ENCODE results near the gene GNB1L.

GNB1L gene

GRCh38 chr22:19879992-19880785 lies 25.5 kb upstream of the GNB1L start:
- H2BK120ac ChIP-seq (ENCODE audit: low read depth, low read length), result peak overlapping the region; percentile 42
- peak overlapping the region; percentile 99 for H3K4ac ChIP-seq (ENCODE audit: low read length)
- WGBS, 2 donors (ENCODE audit: extremely low coverage in 2 of 2, insufficient read length in 2 of 2, insufficient replicate concordance in 1 of 2), result no CpG with 5 or more reads among the region's 34 CpGs
- peak overlapping the region; percentile 99 for H2AK5ac ChIP-seq (ENCODE audit: low read depth, low read length)
- H3K4me1 ChIP-seq (ENCODE audit: control insufficient read depth in 2 of 2, insufficient read depth in 1 of 2, low read depth in 1 of 2, low read length in 2 of 2), result peaks cover 28 to 49% of the 10 kb centered on the region in 2 donors
- H3K23ac ChIP-seq (ENCODE audit: low read depth, low read length, poor library complexity), result peak overlapping the region; percentile 4
- DNase-seq (ENCODE audit: low spot score), result no peak
- peak overlapping the region; percentile 92 for H4K8ac ChIP-seq (ENCODE audit: low read depth, low read length)
- peaks cover 15% of the 10 kb centered on the region for H3K79me1 ChIP-seq (ENCODE audit: low read depth, low read length)
- peak overlapping the region; percentile 84 for H2BK5ac ChIP-seq (ENCODE audit: low read length)
- peaks cover 0 to 3% of the 10 kb centered on the region in 2 donors for H3K36me3 ChIP-seq (replicated peaks in 1 of 2; ENCODE audit: control insufficient read depth in 2 of 2, insufficient read depth in 2 of 2, low read length in 2 of 2)
- H3K9me3 ChIP-seq (replicated peaks in 1 of 2; ENCODE audit: control insufficient read depth in 2 of 2, insufficient read depth in 1 of 2, low read depth in 1 of 2, low read length in 2 of 2), result no peaks in the 10 kb centered on the region
- H3K4me2 ChIP-seq (ENCODE audit: insufficient read depth, low read length, poor library complexity, severe bottlenecking), result peak overlapping the region; percentile 47
- peak overlapping the region; percentile 96 for H3K18ac ChIP-seq (ENCODE audit: low read length)
- H3K14ac ChIP-seq (ENCODE audit: low read length), result peak overlapping the region; percentile 65
- peak overlapping the region; percentile 91 for H2BK15ac ChIP-seq (ENCODE audit: low read length)
- H2AFZ ChIP-seq (ENCODE audit: low read length), result peak overlapping the region; percentile 81
- H2BK12ac ChIP-seq (ENCODE audit: low read length), result peak overlapping the region; percentile 99
- peak overlapping the region; percentile 92 for H3K9ac ChIP-seq (ENCODE audit: low read depth, low read length, poor library complexity)
- H3K27me3 ChIP-seq (ENCODE audit: control insufficient read depth in 3 of 3, insufficient read depth in 3 of 3, low read depth in 1 of 3, low read length in 3 of 3), result no peaks in the 10 kb centered on the region
- peak overlapping the region; percentile 81 for H4K91ac ChIP-seq (ENCODE audit: low read depth, low read length, poor library complexity)
- H3K4me3 ChIP-seq (ENCODE audit: low read length in 2 of 2), result peak overlapping the region in 1 of 2 donors; percentile 73
- peak overlapping the region; percentile 94 for H3K27ac ChIP-seq (replicated peaks; ENCODE audit: low read length)

GRCh38 chr22:19879643-19879991 lies 24.9 kb upstream of the GNB1L start:
- peak overlapping the region; percentile 99 for H3K4ac ChIP-seq (ENCODE audit: low read length)
- peak overlapping the region; percentile 91 for H2BK15ac ChIP-seq (ENCODE audit: low read length)
- H3K4me3 ChIP-seq (ENCODE audit: low read length in 2 of 2), result no peak overlapping the region
- H2AK5ac ChIP-seq (ENCODE audit: low read depth, low read length), result peak overlapping the region; percentile 99
- H3K36me3 ChIP-seq (replicated peaks in 1 of 2; ENCODE audit: control insufficient read depth in 2 of 2, insufficient read depth in 2 of 2, low read length in 2 of 2), result peaks cover 0 to 3% of the 10 kb centered on the region in 2 donors
- H3K9me3 ChIP-seq (replicated peaks in 1 of 2; ENCODE audit: control insufficient read depth in 2 of 2, insufficient read depth in 1 of 2, low read depth in 1 of 2, low read length in 2 of 2), result no peaks in the 10 kb centered on the region
- DNase-seq (ENCODE audit: low spot score), result no peak
- peak overlapping the region; percentile 99 for H2BK12ac ChIP-seq (ENCODE audit: low read length)
- H4K91ac ChIP-seq (ENCODE audit: low read depth, low read length, poor library complexity), result peak overlapping the region; percentile 81
- WGBS, 2 donors (ENCODE audit: extremely low coverage in 2 of 2, insufficient read length in 2 of 2, insufficient replicate concordance in 1 of 2), result no CpG with 5 or more reads among the region's 4 CpGs
- H2BK5ac ChIP-seq (ENCODE audit: low read length), result peak overlapping the region; percentile 84
- H3K27me3 ChIP-seq (ENCODE audit: control insufficient read depth in 3 of 3, insufficient read depth in 3 of 3, low read depth in 1 of 3, low read length in 3 of 3), result no peaks in the 10 kb centered on the region
- peak overlapping the region; percentile 5 for H3K14ac ChIP-seq (ENCODE audit: low read length)
- H3K79me1 ChIP-seq (ENCODE audit: low read depth, low read length), result peaks cover 15% of the 10 kb centered on the region
- peak overlapping the region; percentile 4 for H3K23ac ChIP-seq (ENCODE audit: low read depth, low read length, poor library complexity)
- H3K18ac ChIP-seq (ENCODE audit: low read length), result peak overlapping the region; percentile 96
- no peak overlapping the region for H2AFZ ChIP-seq (ENCODE audit: low read length)
- H3K4me1 ChIP-seq (ENCODE audit: control insufficient read depth in 2 of 2, insufficient read depth in 1 of 2, low read depth in 1 of 2, low read length in 2 of 2), result peaks cover 34 to 55% of the 10 kb centered on the region in 2 donors
- H3K27ac ChIP-seq (replicated peaks; ENCODE audit: low read length), result no peak overlapping the region
- H3K4me2 ChIP-seq (ENCODE audit: insufficient read depth, low read length, poor library complexity, severe bottlenecking), result no peak overlapping the region
- H4K8ac ChIP-seq (ENCODE audit: low read depth, low read length), result peak overlapping the region; percentile 17
- peak overlapping the region; percentile 42 for H2BK120ac ChIP-seq (ENCODE audit: low read depth, low read length)
- no peak overlapping the region for H3K9ac ChIP-seq (ENCODE audit: low read depth, low read length, poor library complexity)

- Histone ChIP-seq H3K4ac (ENCODE audit: low read length) (peak overlapping the region; percentile 58), H3K4me2 (ENCODE audit: insufficient read depth, low read length, poor library complexity, severe bottlenecking) (no peak overlapping the region), H3K4me3 (ENCODE audit: low read length in 2 of 2) (no peak overlapping the region), H3K18ac (ENCODE audit: low read length) (peak overlapping the region; percentile 93), H4K91ac (ENCODE audit: low read depth, low read length, poor library complexity) (peak overlapping the region; percentile 94), H3K23ac (ENCODE audit: low read depth, low read length, poor library complexity) (peak overlapping the region; percentile 60), H4K8ac (ENCODE audit: low read depth, low read length) (no peak overlapping the region), H2AK5ac (ENCODE audit: low read depth, low read length) (peak overlapping the region; percentile 99), H3K36me3 (replicated peaks in 1 of 2; ENCODE audit: control insufficient read depth in 2 of 2, insufficient read depth in 2 of 2, low read length in 2 of 2) (peaks cover 0 to 3% of the 10 kb centered on the region in 2 donors), H3K27me3 (ENCODE audit: control insufficient read depth in 3 of 3, insufficient read depth in 3 of 3, low read depth in 1 of 3, low read length in 3 of 3) (no peaks in the 10 kb centered on the region), H2BK12ac (ENCODE audit: low read length) (peak overlapping the region; percentile 87), H3K27ac (replicated peaks; ENCODE audit: low read length) (no peak overlapping the region), H3K14ac (ENCODE audit: low read length) (peak overlapping the region; percentile 98), H2BK120ac (ENCODE audit: low read depth, low read length) (peak overlapping the region; percentile 42), H3K4me1 (ENCODE audit: control insufficient read depth in 2 of 2, insufficient read depth in 1 of 2, low read depth in 1 of 2, low read length in 2 of 2) (peaks cover 38 to 59% of the 10 kb centered on the region in 2 donors), H2BK15ac (ENCODE audit: low read length) (no peak overlapping the region), H2AFZ (ENCODE audit: low read length) (no peak overlapping the region), H3K9ac (ENCODE audit: low read depth, low read length, poor library complexity) (peak overlapping the region; percentile 78), H3K9me3 (replicated peaks in 1 of 2; ENCODE audit: control insufficient read depth in 2 of 2, insufficient read depth in 1 of 2, low read depth in 1 of 2, low read length in 2 of 2) (no peaks in the 10 kb centered on the region), H2BK5ac (ENCODE audit: low read length) (peak overlapping the region; percentile 84), H3K79me1 (ENCODE audit: low read depth, low read length) (peaks cover 15% of the 10 kb centered on the region)
- no CpG with 5 or more reads among the region's 13 CpGs for WGBS, 2 donors (ENCODE audit: extremely low coverage in 2 of 2, insufficient read length in 2 of 2, insufficient replicate concordance in 1 of 2)
- no peak for DNase-seq (ENCODE audit: low spot score)
Observed at GRCh38 chr22:19879246-19879570, 24.5 kb upstream of the GNB1L start.

- no peak for DNase-seq (ENCODE audit: low spot score)
- H3K79me1 ChIP-seq (ENCODE audit: low read depth, low read length), result peaks cover 15% of the 10 kb centered on the region
Observed at GRCh38 chr22:19878461-19879245, 24.0 kb upstream of the GNB1L start.

More at GRCh38 chr22:19878461-19879245, 24.0 kb upstream of the GNB1L start:
- H3K27me3 ChIP-seq (ENCODE audit: control insufficient read depth in 3 of 3, insufficient read depth in 3 of 3, low read depth in 1 of 3, low read length in 3 of 3), result no peaks in the 10 kb centered on the region
- no peak overlapping the region for H3K4me2 ChIP-seq (ENCODE audit: insufficient read depth, low read length, poor library complexity, severe bottlenecking)
- H3K4me3 ChIP-seq (ENCODE audit: low read length in 2 of 2), result peak overlapping the region in 1 of 2 donors; percentile 3
- H3K9ac ChIP-seq (ENCODE audit: low read depth, low read length, poor library complexity), result peak overlapping the region; percentile 78
- peak overlapping the region; percentile 93 for H3K18ac ChIP-seq (ENCODE audit: low read length)
- H3K36me3 ChIP-seq (replicated peaks in 1 of 2; ENCODE audit: control insufficient read depth in 2 of 2, insufficient read depth in 2 of 2, low read length in 2 of 2), result peaks cover 0 to 3% of the 10 kb centered on the region in 2 donors
- peak overlapping the region; percentile 98 for H3K14ac ChIP-seq (ENCODE audit: low read length)
- peak overlapping the region; percentile 97 for H4K91ac ChIP-seq (ENCODE audit: low read depth, low read length, poor library complexity)
- H2AK5ac ChIP-seq (ENCODE audit: low read depth, low read length), result peak overlapping the region; percentile 99
- H3K4me1 ChIP-seq (ENCODE audit: control insufficient read depth in 2 of 2, insufficient read depth in 1 of 2, low read depth in 1 of 2, low read length in 2 of 2), result peaks cover 42 to 62% of the 10 kb centered on the region in 2 donors
- no CpG with 5 or more reads among the region's 16 CpGs for WGBS, 2 donors (ENCODE audit: extremely low coverage in 2 of 2, insufficient read length in 2 of 2, insufficient replicate concordance in 1 of 2)
- H2BK120ac ChIP-seq (ENCODE audit: low read depth, low read length), result peak overlapping the region; percentile 42
- H3K4ac ChIP-seq (ENCODE audit: low read length), result peak overlapping the region; percentile 85
- peak overlapping the region; percentile 90 for H3K23ac ChIP-seq (ENCODE audit: low read depth, low read length, poor library complexity)
- peak overlapping the region; percentile 99 for H2BK12ac ChIP-seq (ENCODE audit: low read length)
- H2AFZ ChIP-seq (ENCODE audit: low read length), result no peak overlapping the region
- H2BK15ac ChIP-seq (ENCODE audit: low read length), result peak overlapping the region; percentile 86
- no peak overlapping the region for H3K27ac ChIP-seq (replicated peaks; ENCODE audit: low read length)
- H2BK5ac ChIP-seq (ENCODE audit: low read length), result peak overlapping the region; percentile 84
- no peaks in the 10 kb centered on the region for H3K9me3 ChIP-seq (replicated peaks in 1 of 2; ENCODE audit: control insufficient read depth in 2 of 2, insufficient read depth in 1 of 2, low read depth in 1 of 2, low read length in 2 of 2)
- no peak overlapping the region for H4K8ac ChIP-seq (ENCODE audit: low read depth, low read length)
